GM12864 (cell line): ENCODE measurements around the gene TPO.
A peak's percentile ranks its signal among the peaks of the same experiment; 100 is the strongest.

Source experiments
- DNase-seq: peaks from one replicate; pipeline ENCODE4 v3.0.0-alpha.2; 2011; ENCODE audit warnings: low read depth
- H3K4me3 ChIP-seq: 2 replicates; pipeline ENCODE4 v1.5.1; 2011; ENCODE audit warnings: mild to moderate bottlenecking, low read depth, low read length, control low read depth
- CTCF ChIP-seq: IDR thresholded peaks from 2 replicates; pipeline ENCODE4 v1.5.1; 2011; ENCODE audit warnings: low read depth, mild to moderate bottlenecking, moderate library complexity, low read length, control low read depth, inconsistent platforms; ENCODE audit errors: missing control alignments

Gene TPO

GRCh38 chr2:1543776-1544477 is 130.7 kb downstream of the TPO start:
- no peak overlapping the region for H3K4me3 ChIP-seq
- no peak for TF ChIP-seq CTCF
- no peak for DNase-seq

GRCh38 chr2:1544478-1545069 is 131.3 kb downstream of the TPO start:
- no peak for DNase-seq
- no peak overlapping the region for H3K4me3 ChIP-seq
- TF ChIP-seq CTCF, result no peak

GRCh38 chr2:1546023-1546591 is 132.8 kb downstream of the TPO start:
- DNase-seq, result no peak
- no peak overlapping the region for H3K4me3 ChIP-seq

GRCh38 chr2:1546901-1547300 is 133.6 kb downstream of the TPO start:
- no peak overlapping the region for H3K4me3 ChIP-seq
- peak; percentile 20 for TF ChIP-seq CTCF
- DNase-seq, result no peak

More at GRCh38 chr2:1546023-1546591, 132.8 kb downstream of the TPO start:
- peak; percentile 70 for TF ChIP-seq CTCF

DNA sequence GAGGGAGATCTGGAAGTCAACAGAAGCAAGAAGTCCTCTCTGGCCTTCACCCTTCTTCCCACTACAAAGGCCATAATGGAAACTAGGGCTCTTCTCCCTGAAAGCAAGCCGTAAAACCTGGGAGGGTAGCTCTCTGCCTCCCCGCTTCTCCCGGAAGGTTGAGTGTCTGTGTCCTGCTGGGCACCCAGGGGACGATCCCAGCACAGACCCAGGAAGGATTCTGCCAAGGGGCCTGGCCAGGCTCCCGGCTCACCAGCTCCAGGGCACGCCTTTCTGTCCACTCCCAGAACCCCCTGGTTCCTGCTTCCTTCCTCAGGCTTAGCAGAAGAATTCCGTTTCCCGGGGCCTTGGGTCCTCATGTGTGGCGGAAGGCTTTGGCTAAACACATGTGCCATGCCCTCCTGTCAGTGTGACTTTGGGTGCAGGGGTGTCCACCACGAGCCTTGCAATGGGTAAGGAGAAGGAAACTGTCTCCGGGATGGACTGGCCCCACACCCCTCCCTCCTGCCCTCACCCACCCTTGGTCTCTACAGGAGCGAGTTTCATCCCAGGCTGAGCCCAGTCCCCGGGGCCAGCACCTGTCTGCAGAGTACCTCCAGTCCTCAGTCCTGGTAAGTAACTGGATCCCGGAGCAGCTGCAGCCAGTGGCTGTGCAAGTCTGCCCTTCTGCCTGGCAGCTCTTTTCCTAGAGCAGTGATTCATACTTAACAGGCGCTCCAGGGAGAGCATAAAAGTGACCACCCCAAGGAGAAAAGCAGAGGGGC is 135.8 kb downstream of the TPO start:
- TF ChIP-seq CTCF, result no peak
- H3K4me3 ChIP-seq, result no peak overlapping the region
- no peak for DNase-seq

DNA sequence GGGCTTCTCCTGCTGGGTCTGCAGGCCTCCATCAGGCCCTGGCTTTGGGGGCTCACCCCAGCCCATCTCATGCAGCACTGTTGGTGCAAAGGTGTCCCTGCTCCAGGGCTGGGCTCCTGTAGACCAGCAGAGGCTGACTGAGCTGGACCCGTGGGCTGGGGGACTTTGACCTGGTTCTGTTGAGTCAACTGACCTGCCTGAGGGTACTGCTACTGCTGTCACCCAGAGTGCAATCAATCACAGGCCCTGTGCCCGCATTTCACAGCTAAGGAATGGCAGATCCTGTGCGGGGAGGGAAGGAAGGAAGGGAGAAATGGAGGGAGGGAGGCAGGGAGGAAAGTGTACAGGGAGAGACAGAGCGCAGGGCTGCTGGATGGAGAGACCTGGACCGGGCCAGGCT is 136.8 kb downstream of the TPO start:
- no peak overlapping the region for H3K4me3 ChIP-seq
- no peak for TF ChIP-seq CTCF
- no peak for DNase-seq
